Stomach (tissue), 4 donors: Measurements from ENCODE around the gene NKTR.

Source experiments
- EP300 ChIP-seq: sonication (generic); formaldehyde crosslinking; IDR thresholded peaks from one replicate; pipeline ENCODE4 v1.6.1; 2017; ENCODE audit warnings: antibody characterized with exemption
- POLR2A ChIP-seq, 4 donors: fragments of 450-650 bp; IDR thresholded peaks; one replicate each; pipeline ENCODE4 v1.6.1; 2016; ENCODE audit warnings: antibody characterized with exemption in 4 of 4, control low read depth in 2 of 4, mild to moderate bottlenecking in 1 of 4, moderate library complexity in 1 of 4
- POLR2AphosphoS5 ChIP-seq, 3 donors: sonication (generic); formaldehyde crosslinking; IDR thresholded peaks; one replicate each; pipeline ENCODE4 v1.6.1; 2016; ENCODE audit warnings: antibody characterized with exemption in 3 of 3

DNA sequence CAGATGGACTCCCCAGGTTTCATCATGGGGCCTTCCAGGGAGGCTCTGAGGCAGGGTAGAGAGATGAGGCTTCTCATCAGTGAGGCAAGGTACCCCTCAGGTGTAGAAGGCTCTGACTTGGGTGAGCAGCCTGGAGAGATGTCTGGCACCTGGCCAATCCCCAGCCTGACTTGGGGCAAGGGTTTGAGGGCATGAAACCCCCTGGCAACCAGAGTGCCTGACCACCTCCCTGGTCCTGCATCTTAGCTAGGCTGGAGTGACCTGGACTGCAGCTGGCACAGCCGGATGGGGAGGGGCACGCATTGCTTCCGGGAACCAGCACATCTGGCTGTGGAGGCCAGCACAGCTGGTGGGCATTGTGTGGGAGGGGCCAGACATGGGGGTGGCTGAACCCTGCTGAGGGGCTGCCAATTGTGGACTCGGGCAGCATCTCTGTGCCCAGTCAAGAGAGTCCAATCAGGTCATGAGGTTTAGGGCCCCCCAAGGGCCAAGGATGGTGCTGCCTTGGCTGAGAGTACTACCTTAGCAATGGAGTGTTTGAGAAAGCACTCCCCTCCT lies 54.9 kb downstream of the NKTR start:
- TF ChIP-seq POLR2AphosphoS5 (IDR thresholded peaks at IDR 0.05), result no peak
- TF ChIP-seq POLR2A (IDR thresholded peaks at IDR 0.05), result no peak
- TF ChIP-seq EP300, result no peak
